Measurements from ENCODE around the gene SEPTIN2. TPM values are rescaled to one million over a fixed set of nuclear protein-coding genes. Genes with fewer than 3 reads are reported as not detected.
"Not testable (repeated sequence)": the region's sequence is repeated elsewhere in the genome, so short reads cannot be mapped to it uniquely, and the experiment has no call there.

Gene SEPTIN2
- total RNA-seq, 1 donor from 2014 or later = 487 TPM

- peak overlapping the region; percentile 7 for H3K27ac Mint-ChIP-seq (ENCODE audit: unreplicated experiment)
- DNase-seq (ENCODE audit: low spot score) = no peak
- H3K36me3 Mint-ChIP-seq (ENCODE audit: low read depth, unreplicated experiment) = peaks cover 8% of the 10 kb centered on the region
Observed at GRCh38 chr2:241273210-241274020, 42.3 kb upstream of the SEPTIN2 start.

GRCh38 chr2:241274127-241274526, 41.6 kb upstream of the SEPTIN2 start:
- TF ChIP-seq CTCF (IDR thresholded peaks at IDR 0.05; ENCODE audit: unreplicated experiment) = no peak
- Mint-ChIP-seq H3K36me3 (ENCODE audit: low read depth, unreplicated experiment) (peaks cover 7% of the 10 kb centered on the region), H3K4me1 (ENCODE audit: unreplicated experiment) (peaks cover 14% of the 10 kb centered on the region), H3K9me3 (ENCODE audit: unreplicated experiment) (no peaks in the 10 kb centered on the region), H3K27me3 (ENCODE audit: unreplicated experiment) (peaks cover 4% of the 10 kb centered on the region), H3K4me3 (ENCODE audit: unreplicated experiment) (no peak overlapping the region), H3K27ac (ENCODE audit: unreplicated experiment) (no peak overlapping the region)
- DNase-seq (ENCODE audit: low spot score) = no peak

More at GRCh38 chr2:241273210-241274020, 42.3 kb upstream of the SEPTIN2 start:
- Mint-ChIP-seq H3K9me3 (ENCODE audit: unreplicated experiment) (no peaks in the 10 kb centered on the region), H3K27me3 (ENCODE audit: unreplicated experiment) (peaks cover 5% of the 10 kb centered on the region), H3K4me3 (ENCODE audit: unreplicated experiment) (peak overlapping the region; percentile 82), H3K4me1 (ENCODE audit: unreplicated experiment) (peaks cover 17% of the 10 kb centered on the region)
- no peak for TF ChIP-seq CTCF (IDR thresholded peaks at IDR 0.05; ENCODE audit: unreplicated experiment)

- H3K36me3 Mint-ChIP-seq (ENCODE audit: low read depth, unreplicated experiment) = peaks cover 7% of the 10 kb centered on the region
- no peak overlapping the region for H3K27ac Mint-ChIP-seq (ENCODE audit: unreplicated experiment)
- TF ChIP-seq CTCF (IDR thresholded peaks at IDR 0.05; ENCODE audit: unreplicated experiment) = no peak
- DNase-seq (ENCODE audit: low spot score) = no peak
- peaks cover 4% of the 10 kb centered on the region for H3K27me3 Mint-ChIP-seq (ENCODE audit: unreplicated experiment)
- H3K4me1 Mint-ChIP-seq (ENCODE audit: unreplicated experiment) = peaks cover 22% of the 10 kb centered on the region
- no peaks in the 10 kb centered on the region for H3K9me3 Mint-ChIP-seq (ENCODE audit: unreplicated experiment)
- H3K4me3 Mint-ChIP-seq (ENCODE audit: unreplicated experiment) = no peak overlapping the region
Observed at GRCh38 chr2:241275504-241275903, 40.2 kb upstream of the SEPTIN2 start.

GRCh38 chr2:241275910-241276309, 39.8 kb upstream of the SEPTIN2 start:
- H3K36me3 Mint-ChIP-seq (ENCODE audit: low read depth, unreplicated experiment) = peaks cover 7% of the 10 kb centered on the region
- H3K9me3 Mint-ChIP-seq (ENCODE audit: unreplicated experiment) = no peaks in the 10 kb centered on the region
- no peak overlapping the region for H3K27ac Mint-ChIP-seq (ENCODE audit: unreplicated experiment)
- no peak overlapping the region for H3K4me3 Mint-ChIP-seq (ENCODE audit: unreplicated experiment)
- H3K4me1 Mint-ChIP-seq (ENCODE audit: unreplicated experiment) = peaks cover 22% of the 10 kb centered on the region
- H3K27me3 Mint-ChIP-seq (ENCODE audit: unreplicated experiment) = peaks cover 4% of the 10 kb centered on the region
- no peak for TF ChIP-seq CTCF (IDR thresholded peaks at IDR 0.05; ENCODE audit: unreplicated experiment)
- DNase-seq (ENCODE audit: low spot score) = no peak

- not testable (repeated sequence) for H3K27ac Mint-ChIP-seq (ENCODE audit: unreplicated experiment)
Observed at GRCh38 chr2:241278306-241278705, 37.4 kb upstream of the SEPTIN2 start.

More at GRCh38 chr2:241278306-241278705, 37.4 kb upstream of the SEPTIN2 start:
- not testable (repeated sequence) for H3K36me3 Mint-ChIP-seq (ENCODE audit: low read depth, unreplicated experiment); H3K4me3 Mint-ChIP-seq (ENCODE audit: unreplicated experiment); H3K9me3 Mint-ChIP-seq (ENCODE audit: unreplicated experiment); DNase-seq (ENCODE audit: low spot score); H3K27me3 Mint-ChIP-seq (ENCODE audit: unreplicated experiment)
- peaks cover 13% of the 10 kb centered on the region for H3K4me1 Mint-ChIP-seq (ENCODE audit: unreplicated experiment)
